Stimulated activated CD8-positive, alpha-beta memory T cell treated with anti-CD3 and anti-CD28 coated beads, Interleukin-2, amount 100 ng/mL, for 1 hour (primary cell): ENCODE measurements around the gene PFN2.

Source experiments
- DNase-seq, 2 donors: peaks; one replicate each; pipeline ENCODE4 v3.0.0-alpha.2; 2020; ENCODE audit warnings: low read depth in 2 of 2

PFN2 gene

DNA sequence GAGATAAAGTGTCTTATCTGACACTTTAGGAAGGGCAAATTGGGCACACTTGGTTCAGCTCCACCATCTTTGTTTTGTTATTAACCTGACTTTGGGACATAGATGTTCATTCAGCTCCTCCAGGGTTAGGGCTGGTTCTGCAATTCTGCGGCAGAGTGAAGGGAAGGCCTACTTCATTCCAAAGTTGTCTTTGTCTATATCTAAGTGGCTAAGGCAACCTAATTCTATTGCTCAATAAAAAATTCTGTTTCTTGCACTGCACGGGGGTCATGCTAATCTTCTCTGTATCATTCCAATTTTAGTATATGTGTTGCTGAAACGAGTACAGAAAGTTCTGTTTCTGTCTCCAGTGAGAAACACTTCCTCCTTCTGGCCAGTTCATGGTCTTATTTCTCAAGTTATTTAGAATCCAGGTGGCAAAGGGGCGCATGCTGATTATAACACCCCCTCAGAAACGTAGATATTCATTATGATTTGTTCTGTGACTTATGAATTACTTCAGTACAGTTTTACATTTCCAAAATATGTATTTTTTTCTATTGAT is 53.5 kb downstream of the PFN2 start:
- no peak for DNase-seq
